IMR-90 (cell line): ENCODE results near the gene MACF1.

Experiments used
- BHLHE40 ChIP-seq: fragments of 150-350 bp; IDR thresholded peaks from 2 replicates; pipeline ENCODE4 v1.6.1; 2016; ENCODE audit warnings: mild to moderate bottlenecking, low read depth, low read length
- CEBPB ChIP-seq: IDR thresholded peaks from 2 replicates; pipeline ENCODE4 v1.6.1; 2012; ENCODE audit warnings: low read depth, low read length, improper control_type of control experiment
- CTCF ChIP-seq: conservative IDR thresholded peaks from 2 replicates; pipeline ENCODE4 v1.5.1; 2012; ENCODE audit warnings: mild to moderate bottlenecking, low read depth, low read length, improper control_type of control experiment
- FOS ChIP-seq: fragments of 150-350 bp; IDR thresholded peaks from 2 replicates; pipeline ENCODE4 v1.6.1; 2016; ENCODE audit warnings: low read depth, low read length
- MAZ ChIP-seq: IDR thresholded peaks from 2 replicates; pipeline ENCODE4 v1.6.1; 2012; ENCODE audit warnings: low read depth, mild to moderate bottlenecking, low read length, improper control_type of control experiment, moderate library complexity, borderline replicate concordance
- MXI1 ChIP-seq: IDR thresholded peaks from 2 replicates; pipeline ENCODE4 v1.6.1; 2012; ENCODE audit warnings: low read depth, mild to moderate bottlenecking, low read length, moderate library complexity, borderline replicate concordance
- POLR2A ChIP-seq: IDR thresholded peaks from 2 replicates; pipeline ENCODE4 v1.6.1; 2012; ENCODE audit warnings: mild to moderate bottlenecking, low read depth, low read length
- RAD21 ChIP-seq: IDR thresholded peaks from 2 replicates; pipeline ENCODE4 v1.6.1; 2012; ENCODE audit warnings: low read length, improper control_type of control experiment
- RCOR1 ChIP-seq: IDR thresholded peaks from 2 replicates; pipeline ENCODE4 v1.6.1; 2012; ENCODE audit warnings: mild to moderate bottlenecking, low read length, improper control_type of control experiment; ENCODE audit not compliant: insufficient replicate concordance
- RFX5 ChIP-seq: IDR thresholded peaks from 2 replicates; pipeline ENCODE4 v1.8.0; 2012; ENCODE audit warnings: low read depth, mild to moderate bottlenecking, low read length, moderate library complexity
- SMC3 ChIP-seq: fragments of 150-350 bp; IDR thresholded peaks from 2 replicates; pipeline ENCODE4 v1.6.1; 2016; ENCODE audit warnings: low read depth, mild to moderate bottlenecking, antibody characterized with exemption, low read length, moderate library complexity

DNA sequence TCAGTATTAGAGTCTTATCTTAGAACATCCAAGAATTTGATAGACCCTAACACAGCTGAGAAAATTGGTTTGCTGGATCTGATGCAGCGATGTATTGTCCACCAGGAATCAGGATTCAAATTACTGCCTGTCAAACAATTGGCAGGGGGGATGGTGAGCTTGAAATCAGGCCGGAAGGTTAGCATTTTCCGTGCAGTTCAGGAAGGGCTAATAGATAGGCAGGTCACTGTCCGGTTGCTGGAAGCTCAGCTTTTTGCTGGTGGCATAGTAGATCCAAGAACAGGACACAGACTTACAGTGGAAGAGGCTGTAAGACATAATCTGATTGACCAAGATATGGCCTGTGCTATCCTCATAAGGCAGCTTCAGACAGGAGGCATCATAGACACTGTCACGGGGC lies 127.2 kb downstream of the MACF1 start:
- TF ChIP-seq BHLHE40 (no peak), CTCF (no peak), CEBPB (no peak), RFX5 (no peak), SMC3 (no peak), MXI1 (no peak), RCOR1 (no peak), POLR2A (no peak), MAZ (no peak), RAD21 (no peak), FOS (no peak)
